Measurements from ENCODE around the gene C16orf74.

Gene C16orf74

DNA sequence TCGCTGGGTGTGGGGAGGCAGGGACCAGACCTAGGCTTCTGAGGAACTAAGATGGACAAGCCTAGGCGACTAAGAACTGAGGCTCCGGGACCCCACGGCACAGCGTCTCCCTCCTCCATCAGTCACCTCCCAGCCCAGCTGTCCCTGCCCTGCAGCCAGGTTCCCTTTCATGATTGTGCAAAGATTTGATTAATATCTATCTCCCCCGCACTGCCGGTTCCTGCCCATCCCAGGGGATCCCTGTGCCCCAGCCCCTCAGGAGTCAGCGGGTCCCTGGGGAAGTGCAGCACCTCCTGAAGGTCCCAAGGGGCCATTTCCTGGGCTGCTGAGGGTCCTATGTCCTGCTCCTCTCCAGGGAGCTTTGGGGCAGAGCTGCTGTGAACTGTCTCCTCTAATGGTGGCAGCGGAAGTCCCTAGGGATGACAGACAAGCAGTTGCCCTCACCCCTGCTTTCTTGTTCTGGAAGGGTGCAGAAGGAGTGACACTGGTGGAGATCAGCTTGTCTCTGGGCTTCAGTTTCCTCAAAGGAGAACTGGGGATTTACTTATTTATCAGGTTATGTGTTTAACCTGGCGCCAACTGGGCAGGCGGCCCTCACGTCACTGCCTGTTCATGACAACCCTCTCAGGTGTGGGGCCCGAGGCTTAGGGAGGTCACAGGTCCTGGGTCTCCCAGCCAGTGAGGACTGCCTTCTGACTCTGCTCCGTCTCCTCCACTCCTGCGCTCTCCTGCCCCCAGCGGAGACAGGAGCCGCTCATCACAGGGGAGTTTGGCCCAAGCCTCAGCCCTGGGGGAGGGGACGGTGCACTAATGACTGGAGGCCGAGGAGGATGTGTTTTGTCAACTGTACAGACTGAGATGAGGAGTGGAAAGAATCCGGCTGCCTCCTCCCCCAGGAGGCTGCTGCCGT, 1.9 kb upstream of the C16orf74 start:
- TF ChIP-seq, protein P1, sequence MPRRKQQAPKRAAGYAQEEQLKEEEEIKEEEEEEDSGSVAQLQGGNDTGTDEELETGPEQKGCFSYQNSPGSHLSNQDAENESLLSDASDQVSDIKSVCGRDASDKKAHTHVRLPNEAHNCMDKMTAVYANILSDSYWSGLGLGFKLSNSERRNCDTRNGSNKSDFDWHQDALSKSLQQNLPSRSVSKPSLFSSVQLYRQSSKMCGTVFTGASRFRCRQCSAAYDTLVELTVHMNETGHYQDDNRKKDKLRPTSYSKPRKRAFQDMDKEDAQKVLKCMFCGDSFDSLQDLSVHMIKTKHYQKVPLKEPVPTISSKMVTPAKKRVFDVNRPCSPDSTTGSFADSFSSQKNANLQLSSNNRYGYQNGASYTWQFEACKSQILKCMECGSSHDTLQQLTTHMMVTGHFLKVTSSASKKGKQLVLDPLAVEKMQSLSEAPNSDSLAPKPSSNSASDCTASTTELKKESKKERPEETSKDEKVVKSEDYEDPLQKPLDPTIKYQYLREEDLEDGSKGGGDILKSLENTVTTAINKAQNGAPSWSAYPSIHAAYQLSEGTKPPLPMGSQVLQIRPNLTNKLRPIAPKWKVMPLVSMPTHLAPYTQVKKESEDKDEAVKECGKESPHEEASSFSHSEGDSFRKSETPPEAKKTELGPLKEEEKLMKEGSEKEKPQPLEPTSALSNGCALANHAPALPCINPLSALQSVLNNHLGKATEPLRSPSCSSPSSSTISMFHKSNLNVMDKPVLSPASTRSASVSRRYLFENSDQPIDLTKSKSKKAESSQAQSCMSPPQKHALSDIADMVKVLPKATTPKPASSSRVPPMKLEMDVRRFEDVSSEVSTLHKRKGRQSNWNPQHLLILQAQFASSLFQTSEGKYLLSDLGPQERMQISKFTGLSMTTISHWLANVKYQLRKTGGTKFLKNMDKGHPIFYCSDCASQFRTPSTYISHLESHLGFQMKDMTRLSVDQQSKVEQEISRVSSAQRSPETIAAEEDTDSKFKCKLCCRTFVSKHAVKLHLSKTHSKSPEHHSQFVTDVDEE (CRISPR knock-in tag; IDR thresholded peaks at IDR 0.05), result no peak
- TF ChIP-seq, protein P2, sequence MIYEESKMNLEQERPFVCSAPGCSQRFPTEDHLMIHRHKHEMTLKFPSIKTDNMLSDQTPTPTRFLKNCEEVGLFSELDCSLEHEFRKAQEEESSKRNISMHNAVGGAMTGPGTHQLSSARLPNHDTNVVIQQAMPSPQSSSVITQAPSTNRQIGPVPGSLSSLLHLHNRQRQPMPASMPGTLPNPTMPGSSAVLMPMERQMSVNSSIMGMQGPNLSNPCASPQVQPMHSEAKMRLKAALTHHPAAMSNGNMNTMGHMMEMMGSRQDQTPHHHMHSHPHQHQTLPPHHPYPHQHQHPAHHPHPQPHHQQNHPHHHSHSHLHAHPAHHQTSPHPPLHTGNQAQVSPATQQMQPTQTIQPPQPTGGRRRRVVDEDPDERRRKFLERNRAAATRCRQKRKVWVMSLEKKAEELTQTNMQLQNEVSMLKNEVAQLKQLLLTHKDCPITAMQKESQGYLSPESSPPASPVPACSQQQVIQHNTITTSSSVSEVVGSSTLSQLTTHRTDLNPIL (CRISPR knock-in tag; IDR thresholded peaks at IDR 0.05; ENCODE audit: low read depth), result no peak
- TF ChIP-seq TCF4 (CRISPR knock-in tag; IDR thresholded peaks at IDR 0.05; ENCODE audit: borderline replicate concordance) (no peak), ARNTL (CRISPR knock-in tag; IDR thresholded peaks at IDR 0.05; ENCODE audit: borderline replicate concordance, low read depth) (no peak), RARB (CRISPR knock-in tag; IDR thresholded peaks at IDR 0.05) (no peak), ZC3H10 (CRISPR knock-in tag; IDR thresholded peaks at IDR 0.05) (no peak), BACH2 (CRISPR knock-in tag; IDR thresholded peaks at IDR 0.05; ENCODE audit: borderline replicate concordance) (no peak), GLIS3 (CRISPR knock-in tag; IDR thresholded peaks at IDR 0.05) (no peak), ZNF565 (CRISPR knock-in tag; conservative IDR thresholded peaks at IDR 0.05; ENCODE audit: low read depth) (no peak), ZNF70 (CRISPR knock-in tag; IDR thresholded peaks at IDR 0.05) (no peak), TOX (CRISPR knock-in tag; IDR thresholded peaks at IDR 0.05; ENCODE audit: borderline replicate concordance) (no peak), OSR1 (CRISPR knock-in tag; IDR thresholded peaks at IDR 0.05) (no peak), CSDC2 (CRISPR knock-in tag; IDR thresholded peaks at IDR 0.05) (no peak), SNAI2 (CRISPR knock-in tag; IDR thresholded peaks at IDR 0.05) (no peak), ZFP3 (CRISPR knock-in tag; IDR thresholded peaks at IDR 0.05) (no peak), ISL1 (CRISPR knock-in tag; IDR thresholded peaks at IDR 0.05) (no peak), PPARA (CRISPR knock-in tag; IDR thresholded peaks at IDR 0.05; ENCODE audit: borderline replicate concordance) (no peak)
- TF ChIP-seq, protein P3, sequence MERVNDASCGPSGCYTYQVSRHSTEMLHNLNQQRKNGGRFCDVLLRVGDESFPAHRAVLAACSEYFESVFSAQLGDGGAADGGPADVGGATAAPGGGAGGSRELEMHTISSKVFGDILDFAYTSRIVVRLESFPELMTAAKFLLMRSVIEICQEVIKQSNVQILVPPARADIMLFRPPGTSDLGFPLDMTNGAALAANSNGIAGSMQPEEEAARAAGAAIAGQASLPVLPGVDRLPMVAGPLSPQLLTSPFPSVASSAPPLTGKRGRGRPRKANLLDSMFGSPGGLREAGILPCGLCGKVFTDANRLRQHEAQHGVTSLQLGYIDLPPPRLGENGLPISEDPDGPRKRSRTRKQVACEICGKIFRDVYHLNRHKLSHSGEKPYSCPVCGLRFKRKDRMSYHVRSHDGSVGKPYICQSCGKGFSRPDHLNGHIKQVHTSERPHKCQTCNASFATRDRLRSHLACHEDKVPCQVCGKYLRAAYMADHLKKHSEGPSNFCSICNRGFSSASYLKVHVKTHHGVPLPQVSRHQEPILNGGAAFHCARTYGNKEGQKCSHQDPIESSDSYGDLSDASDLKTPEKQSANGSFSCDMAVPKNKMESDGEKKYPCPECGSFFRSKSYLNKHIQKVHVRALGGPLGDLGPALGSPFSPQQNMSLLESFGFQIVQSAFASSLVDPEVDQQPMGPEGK (CRISPR knock-in tag; IDR thresholded peaks at IDR 0.05; ENCODE audit: borderline replicate concordance), result no peak
- TF ChIP-seq, protein P4, sequence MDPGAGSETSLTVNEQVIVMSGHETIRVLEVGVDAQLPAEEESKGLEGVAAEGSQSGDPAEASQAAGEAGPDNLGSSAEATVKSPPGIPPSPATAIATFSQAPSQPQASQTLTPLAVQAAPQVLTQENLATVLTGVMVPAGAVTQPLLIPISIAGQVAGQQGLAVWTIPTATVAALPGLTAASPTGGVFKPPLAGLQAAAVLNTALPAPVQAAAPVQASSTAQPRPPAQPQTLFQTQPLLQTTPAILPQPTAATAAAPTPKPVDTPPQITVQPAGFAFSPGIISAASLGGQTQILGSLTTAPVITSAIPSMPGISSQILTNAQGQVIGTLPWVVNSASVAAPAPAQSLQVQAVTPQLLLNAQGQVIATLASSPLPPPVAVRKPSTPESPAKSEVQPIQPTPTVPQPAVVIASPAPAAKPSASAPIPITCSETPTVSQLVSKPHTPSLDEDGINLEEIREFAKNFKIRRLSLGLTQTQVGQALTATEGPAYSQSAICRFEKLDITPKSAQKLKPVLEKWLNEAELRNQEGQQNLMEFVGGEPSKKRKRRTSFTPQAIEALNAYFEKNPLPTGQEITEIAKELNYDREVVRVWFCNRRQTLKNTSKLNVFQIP (CRISPR knock-in tag; IDR thresholded peaks at IDR 0.05; ENCODE audit: borderline replicate concordance, low read depth), result no peak
- TF ChIP-seq, protein P5, sequence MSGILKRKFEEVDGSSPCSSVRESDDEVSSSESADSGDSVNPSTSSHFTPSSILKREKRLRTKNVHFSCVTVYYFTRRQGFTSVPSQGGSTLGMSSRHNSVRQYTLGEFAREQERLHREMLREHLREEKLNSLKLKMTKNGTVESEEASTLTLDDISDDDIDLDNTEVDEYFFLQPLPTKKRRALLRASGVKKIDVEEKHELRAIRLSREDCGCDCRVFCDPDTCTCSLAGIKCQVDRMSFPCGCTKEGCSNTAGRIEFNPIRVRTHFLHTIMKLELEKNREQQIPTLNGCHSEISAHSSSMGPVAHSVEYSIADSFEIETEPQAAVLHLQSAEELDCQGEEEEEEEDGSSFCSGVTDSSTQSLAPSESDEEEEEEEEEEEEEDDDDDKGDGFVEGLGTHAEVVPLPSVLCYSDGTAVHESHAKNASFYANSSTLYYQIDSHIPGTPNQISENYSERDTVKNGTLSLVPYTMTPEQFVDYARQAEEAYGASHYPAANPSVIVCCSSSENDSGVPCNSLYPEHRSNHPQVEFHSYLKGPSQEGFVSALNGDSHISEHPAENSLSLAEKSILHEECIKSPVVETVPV (CRISPR knock-in tag; IDR thresholded peaks at IDR 0.05), result no peak
- peak; percentile 43 for ATAC-seq

DNA sequence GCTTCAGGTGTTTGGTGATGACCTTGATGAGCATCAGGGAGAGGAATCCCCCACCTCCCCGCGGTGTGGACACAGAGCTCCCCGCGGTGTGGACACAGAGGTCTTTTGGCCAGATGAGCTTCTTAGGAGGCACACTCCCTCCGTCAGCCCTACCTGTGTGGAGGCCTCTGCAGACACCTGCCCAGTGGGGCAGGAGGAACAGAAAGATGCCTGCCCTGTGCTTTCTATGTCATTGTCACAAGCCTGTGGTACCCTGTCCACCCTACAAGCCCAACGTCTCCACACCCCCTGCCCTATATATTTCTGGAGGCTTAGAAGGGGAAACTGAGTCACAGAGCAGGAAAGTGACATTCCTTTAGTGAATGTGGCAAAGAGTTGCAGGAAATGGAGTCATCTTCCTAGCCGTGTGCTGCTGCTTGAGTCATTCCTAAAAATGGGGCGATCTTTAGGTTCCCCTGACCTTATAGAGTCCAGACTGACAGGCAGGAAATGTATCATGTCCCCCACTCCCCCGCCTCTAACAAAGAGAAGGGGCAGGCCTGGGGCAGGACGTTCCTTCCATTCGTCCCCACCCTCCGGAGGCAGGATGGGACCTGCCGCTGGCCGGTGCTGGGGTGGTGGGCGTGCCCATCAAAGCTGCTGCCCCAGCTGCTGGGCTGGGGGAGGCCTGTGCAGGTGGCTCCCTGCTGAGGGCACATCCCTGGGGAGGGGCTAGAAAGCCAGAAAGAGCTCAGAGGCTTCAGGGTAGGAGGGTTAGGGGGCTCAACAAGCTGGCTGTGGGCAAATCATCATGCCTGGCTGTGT, 1.0 kb upstream of the C16orf74 start:
- ATAC-seq, result peak; percentile 17
- TF ChIP-seq BACH2 (CRISPR knock-in tag; IDR thresholded peaks at IDR 0.05; ENCODE audit: borderline replicate concordance) (no peak), OSR1 (CRISPR knock-in tag; IDR thresholded peaks at IDR 0.05) (no peak), ISL1 (CRISPR knock-in tag; IDR thresholded peaks at IDR 0.05) (no peak), ZFP3 (CRISPR knock-in tag; IDR thresholded peaks at IDR 0.05) (no peak), PPARA (CRISPR knock-in tag; IDR thresholded peaks at IDR 0.05; ENCODE audit: borderline replicate concordance) (no peak), RARB (CRISPR knock-in tag; IDR thresholded peaks at IDR 0.05) (no peak), ZNF565 (CRISPR knock-in tag; conservative IDR thresholded peaks at IDR 0.05; ENCODE audit: low read depth) (no peak)
- TF ChIP-seq, protein P1 (CRISPR knock-in tag; IDR thresholded peaks at IDR 0.05), result no peak
